ENCODE results near the gene VPS45. TPM values are rescaled to one million over a fixed set of nuclear protein-coding genes. Genes with fewer than 3 reads are reported as not detected.

The VPS45 gene
- total and polyA plus RNA-seq, 9 donors, result 16.8 to 45.8 (median 32.7) TPM

DNA sequence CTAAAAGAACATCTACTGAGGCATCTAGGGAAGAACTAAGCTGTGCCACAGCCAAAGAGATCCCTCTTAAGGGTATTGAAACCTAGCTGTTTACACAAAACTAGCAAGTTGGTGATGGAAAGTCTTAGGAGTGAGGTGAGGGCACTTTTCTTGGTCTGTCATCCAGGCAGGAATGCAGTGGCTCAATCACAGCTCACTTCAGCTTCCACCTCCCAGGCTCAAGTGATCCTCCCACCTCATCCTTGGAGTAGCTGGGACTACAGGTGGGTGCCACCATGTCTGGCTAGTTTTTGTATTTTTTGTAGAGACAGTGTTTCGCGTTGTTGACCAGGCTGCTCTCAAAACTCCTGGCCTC, 84.6 kb downstream of the VPS45 start:
- TF ChIP-seq EP300 (IDR thresholded peaks at IDR 0.05), result no peak
- no peak for TF ChIP-seq CTCF (IDR thresholded peaks at IDR 0.05)
- TF ChIP-seq POLR2A (IDR thresholded peaks at IDR 0.05), result no peak
- Histone ChIP-seq H3K27ac (peak overlapping the region in 1 of 2 donors; percentile 97), H3K4me3 (peak overlapping the region; percentile 75), H3K27me3 (no peaks in the 10 kb centered on the region), H3K36me3 (no peaks in the 10 kb centered on the region), H3K4me1 (ENCODE audit: insufficient read depth) (peaks cover 12% of the 10 kb centered on the region), H3K9me3 (no peaks in the 10 kb centered on the region)
- 50 to 68% (median 58%) methylated on average over 2 of the region's 2 CpGs for WGBS, 3 donors
- DNase-seq, result no peak
- intact Hi-C loops (cut with DNase I), result no loop called here

DNA sequence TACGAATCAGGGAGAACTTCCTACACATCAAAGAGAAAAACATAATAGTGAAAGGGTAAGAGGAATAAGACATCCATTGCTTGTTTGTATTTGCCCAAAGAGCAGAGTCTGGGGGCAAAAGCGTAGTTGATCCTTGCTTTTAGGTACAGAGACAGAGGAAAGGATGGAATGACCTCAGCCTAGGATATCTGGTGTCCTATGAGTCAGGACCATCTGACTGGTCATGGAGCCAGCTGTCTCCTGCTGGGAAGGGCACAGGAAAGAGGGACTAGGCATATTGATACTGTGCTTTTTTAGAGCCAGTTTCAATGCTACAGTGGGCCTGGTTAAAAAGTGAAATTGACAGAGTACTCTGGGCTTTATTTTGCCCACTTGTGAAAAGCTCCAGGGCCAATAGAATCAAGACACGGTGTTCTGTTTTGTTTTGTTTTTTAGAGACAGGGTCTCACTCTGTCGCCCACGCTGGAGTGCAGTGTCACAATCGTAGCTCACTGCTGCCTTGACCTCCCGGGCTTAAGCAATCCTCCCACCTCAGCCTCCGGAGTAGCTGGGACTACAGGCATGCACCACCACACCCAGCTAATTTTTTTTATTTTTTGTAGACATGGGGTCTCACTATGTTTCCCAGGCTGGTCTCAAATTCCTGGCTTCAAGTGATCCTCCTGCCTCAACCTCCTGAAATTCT, 85.3 kb downstream of the VPS45 start:
- intact Hi-C loops (cut with DNase I), result no loop called here
- TF ChIP-seq CTCF (IDR thresholded peaks at IDR 0.05) (no peak), POLR2A (IDR thresholded peaks at IDR 0.05) (no peak), EP300 (IDR thresholded peaks at IDR 0.05) (no peak)
- Histone ChIP-seq H3K27me3 (no peaks in the 10 kb centered on the region), H3K4me1 (ENCODE audit: insufficient read depth) (peaks cover 12% of the 10 kb centered on the region), H3K36me3 (no peaks in the 10 kb centered on the region), H3K27ac (peak overlapping the region; percentile 1 to 60), H3K9me3 (no peaks in the 10 kb centered on the region), H3K4me3 (no peak overlapping the region)
- 33 to 44% (median 36%) methylated on average over 8 of the region's 8 CpGs for WGBS, 3 donors
- DNase-seq, result peak in 1 of 5 donors; percentile 43

- 22 to 24% (median 22%) methylated on average over 4 of the region's 4 CpGs for WGBS, 3 donors
- Histone ChIP-seq H3K36me3 (no peaks in the 10 kb centered on the region), H3K9me3 (no peaks in the 10 kb centered on the region), H3K27me3 (no peaks in the 10 kb centered on the region), H3K27ac (peak overlapping the region in 1 of 2 donors; percentile 60), H3K4me1 (ENCODE audit: insufficient read depth) (peaks cover 12% of the 10 kb centered on the region), H3K4me3 (no peak overlapping the region)
- DNase-seq, result peak; percentile 60 to 75 (median 63)
- intact Hi-C loops (cut with DNase I), result no loop called here
- TF ChIP-seq EP300 (IDR thresholded peaks at IDR 0.05) (no peak), POLR2A (IDR thresholded peaks at IDR 0.05) (no peak), CTCF (IDR thresholded peaks at IDR 0.05) (no peak)
Observed at GRCh38 chr1:150154143-150154542, 86.6 kb downstream of the VPS45 start.

- WGBS, 3 donors, result 90 to 94% (median 90%) methylated on average over 13 of the region's 13 CpGs
- H3K9me3 ChIP-seq, result no peaks in the 10 kb centered on the region
- no peak overlapping the region for H3K4me3 ChIP-seq
- TF ChIP-seq POLR2A (IDR thresholded peaks at IDR 0.05) (no peak), EP300 (IDR thresholded peaks at IDR 0.05) (no peak), CTCF (IDR thresholded peaks at IDR 0.05) (no peak)
- H3K36me3 ChIP-seq, result no peaks in the 10 kb centered on the region
- peaks cover 22% of the 10 kb centered on the region for H3K4me1 ChIP-seq (ENCODE audit: insufficient read depth)
- no peak for DNase-seq
- H3K27ac ChIP-seq, result no peak overlapping the region
- intact Hi-C loops (cut with DNase I), result no loop called here
- no peaks in the 10 kb centered on the region for H3K27me3 ChIP-seq
Observed at GRCh38 chr1:150155413-150156071, 88.0 kb downstream of the VPS45 start.

All from ovary (tissue), 9 donors.